ENCODE results near the gene OTUD4. TPM values are rescaled to one million over a fixed set of nuclear protein-coding genes. Genes with fewer than 3 reads are reported as not detected.
A peak's percentile ranks its signal among the peaks of the same experiment; 100 is the strongest.
"Not testable (repeated sequence)": the region's sequence is repeated elsewhere in the genome, so short reads cannot be mapped to it uniquely, and the experiment has no call there.

Gene OTUD4, protein sequence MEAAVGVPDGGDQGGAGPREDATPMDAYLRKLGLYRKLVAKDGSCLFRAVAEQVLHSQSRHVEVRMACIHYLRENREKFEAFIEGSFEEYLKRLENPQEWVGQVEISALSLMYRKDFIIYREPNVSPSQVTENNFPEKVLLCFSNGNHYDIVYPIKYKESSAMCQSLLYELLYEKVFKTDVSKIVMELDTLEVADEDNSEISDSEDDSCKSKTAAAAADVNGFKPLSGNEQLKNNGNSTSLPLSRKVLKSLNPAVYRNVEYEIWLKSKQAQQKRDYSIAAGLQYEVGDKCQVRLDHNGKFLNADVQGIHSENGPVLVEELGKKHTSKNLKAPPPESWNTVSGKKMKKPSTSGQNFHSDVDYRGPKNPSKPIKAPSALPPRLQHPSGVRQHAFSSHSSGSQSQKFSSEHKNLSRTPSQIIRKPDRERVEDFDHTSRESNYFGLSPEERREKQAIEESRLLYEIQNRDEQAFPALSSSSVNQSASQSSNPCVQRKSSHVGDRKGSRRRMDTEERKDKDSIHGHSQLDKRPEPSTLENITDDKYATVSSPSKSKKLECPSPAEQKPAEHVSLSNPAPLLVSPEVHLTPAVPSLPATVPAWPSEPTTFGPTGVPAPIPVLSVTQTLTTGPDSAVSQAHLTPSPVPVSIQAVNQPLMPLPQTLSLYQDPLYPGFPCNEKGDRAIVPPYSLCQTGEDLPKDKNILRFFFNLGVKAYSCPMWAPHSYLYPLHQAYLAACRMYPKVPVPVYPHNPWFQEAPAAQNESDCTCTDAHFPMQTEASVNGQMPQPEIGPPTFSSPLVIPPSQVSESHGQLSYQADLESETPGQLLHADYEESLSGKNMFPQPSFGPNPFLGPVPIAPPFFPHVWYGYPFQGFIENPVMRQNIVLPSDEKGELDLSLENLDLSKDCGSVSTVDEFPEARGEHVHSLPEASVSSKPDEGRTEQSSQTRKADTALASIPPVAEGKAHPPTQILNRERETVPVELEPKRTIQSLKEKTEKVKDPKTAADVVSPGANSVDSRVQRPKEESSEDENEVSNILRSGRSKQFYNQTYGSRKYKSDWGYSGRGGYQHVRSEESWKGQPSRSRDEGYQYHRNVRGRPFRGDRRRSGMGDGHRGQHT
- 10 to 100 TPM; 30.3 to 31.2 TPM for total RNA-seq
- long read RNA-seq, full-length matches to known transcripts, result 8 of 20 reads
- long read RNA-seq, partial matches to known transcripts, result 3 of 20 reads
- long read RNA-seq, other reads (novel, unspliced or antisense), result 9 of 20 reads

DNA sequence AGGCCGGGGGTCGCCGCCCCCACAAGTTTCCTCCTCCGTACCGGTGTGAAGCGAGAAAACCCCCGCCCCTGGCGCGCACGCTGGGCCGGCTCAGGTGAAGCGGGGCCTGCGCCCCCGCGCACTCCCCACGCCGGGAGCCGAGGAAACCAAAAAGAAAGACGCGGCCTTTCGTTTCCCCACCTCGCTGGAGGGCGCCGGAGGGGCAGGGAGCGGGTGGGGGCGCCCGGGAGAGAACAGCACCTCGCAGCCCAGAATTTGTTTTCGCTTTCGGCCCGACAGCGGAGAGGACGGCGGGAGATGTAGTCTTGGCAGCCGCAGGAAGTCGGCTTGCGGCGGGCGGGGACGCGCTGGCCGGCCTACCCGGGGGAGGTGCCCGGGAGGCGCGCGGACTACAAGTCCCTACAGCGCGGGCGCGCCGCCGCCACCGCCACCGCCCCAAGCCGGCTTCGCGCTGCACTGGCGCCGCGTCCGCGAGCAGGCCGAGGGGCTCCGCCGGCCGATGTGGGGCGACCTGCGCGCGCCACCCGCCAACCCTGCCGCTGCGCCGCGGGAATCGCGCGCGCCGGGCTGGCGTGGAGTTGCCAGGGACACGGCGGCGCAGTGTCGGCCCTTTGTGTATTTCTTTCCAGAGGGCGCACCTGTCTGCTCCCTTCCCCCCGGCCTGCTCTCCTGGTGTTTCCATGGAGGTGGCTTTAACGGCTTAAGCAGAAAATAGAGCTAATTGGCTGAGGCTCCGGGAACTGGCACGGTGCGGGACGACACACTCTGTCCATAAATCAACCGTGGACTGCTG is at the start of gene OTUD4:
Gene OTUD4 (minus strand): TSS at position 292 of the 793 bp plus-strand sequence. CDS start 616 bp downstream, outside the sequence.
- DNase-seq, result peak; percentile 95 to 96
- intact Hi-C loops (cut with DNase I, micrococcal nuclease), result no loop called here
- ATAC-seq, result peak; percentile 86

DNA sequence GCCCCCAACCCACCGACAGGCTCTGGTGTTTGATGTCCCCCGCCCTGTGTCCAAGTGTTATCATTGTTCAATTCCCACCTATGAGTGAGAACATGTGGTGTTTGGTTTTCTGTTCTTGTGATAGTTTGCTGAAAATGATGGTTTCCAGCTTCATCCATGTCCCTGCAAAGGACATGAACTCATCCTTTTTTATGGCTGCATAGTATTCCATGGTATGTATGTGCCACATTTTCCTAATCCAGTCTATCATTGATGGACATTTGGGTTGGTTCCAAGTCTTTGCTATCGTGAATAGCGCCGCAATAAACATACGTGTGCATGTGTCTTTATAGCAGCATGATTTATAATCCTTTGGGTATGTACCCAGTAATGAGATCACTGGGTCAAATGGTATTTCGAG is 42.8 kb upstream of the OTUD4 start:
- ATAC-seq; DNase-seq; intact Hi-C loops (cut with DNase I, micrococcal nuclease): not testable (repeated sequence)

DNA sequence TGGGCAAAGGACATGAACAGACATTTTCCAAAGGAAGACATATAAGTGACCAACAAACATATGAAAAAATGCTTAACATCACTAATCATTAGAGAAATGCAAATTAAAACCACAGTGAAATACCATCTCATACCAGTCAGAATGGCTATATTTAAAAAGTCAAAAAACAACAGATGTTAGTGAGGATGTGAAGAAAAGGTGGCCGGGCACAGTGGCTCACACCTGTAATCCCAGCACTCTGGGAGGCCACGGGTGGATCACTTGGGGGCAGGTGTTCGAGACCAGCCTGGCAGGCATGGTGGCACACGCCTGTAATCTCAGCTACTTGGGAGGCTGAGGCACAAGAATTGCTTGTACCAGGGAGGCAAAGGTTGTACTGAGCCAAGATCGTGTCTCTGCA is 41.1 kb upstream of the OTUD4 start:
- DNase-seq; intact Hi-C loops (cut with DNase I, micrococcal nuclease); ATAC-seq: not testable (repeated sequence)

DNA sequence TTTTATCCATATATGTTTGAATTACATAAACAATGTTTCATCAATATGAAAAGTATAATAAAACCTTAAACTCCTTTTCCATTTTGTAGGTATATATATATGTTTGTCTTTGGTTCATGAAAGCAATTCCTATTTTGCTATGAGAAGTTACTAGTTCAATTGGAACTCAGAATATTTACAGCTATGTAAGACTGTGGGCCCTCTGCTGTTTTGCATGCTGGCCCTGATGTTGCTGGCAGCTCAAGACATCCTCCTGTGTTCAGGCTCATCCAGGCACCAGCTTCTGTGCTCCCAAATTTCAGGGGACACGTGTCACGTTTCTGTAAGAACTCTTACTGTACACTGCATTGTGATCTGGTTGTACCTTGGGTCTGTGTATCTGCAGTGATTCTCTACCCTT is 38.7 kb upstream of the OTUD4 start:
- intact Hi-C loops (cut with DNase I, micrococcal nuclease), result no loop called here
- DNase-seq, result no peak
- ATAC-seq, result no peak

DNA sequence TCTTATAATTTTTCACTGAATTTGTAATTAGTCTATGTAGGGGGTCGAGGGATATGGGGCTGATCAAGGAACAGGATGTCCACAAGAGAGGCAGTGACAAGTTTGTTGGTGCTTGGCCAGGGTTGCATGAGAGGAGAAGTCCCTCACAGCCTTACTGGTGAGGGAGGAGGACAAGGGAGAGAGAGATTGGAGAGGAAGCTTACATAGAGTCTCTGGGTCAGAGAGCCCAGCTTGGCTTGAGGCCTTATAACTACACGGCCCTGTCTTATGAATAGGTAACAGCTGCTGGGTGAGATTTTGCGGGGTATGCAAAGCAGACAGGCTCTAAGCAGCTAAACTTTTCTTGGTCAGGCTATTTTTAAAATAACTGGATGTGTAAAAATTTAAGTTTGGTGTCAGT is 37.9 kb upstream of the OTUD4 start:
- ATAC-seq (no peak), DNase-seq (no peak)
- intact Hi-C loops (cut with DNase I, micrococcal nuclease), result no loop called here

DNA sequence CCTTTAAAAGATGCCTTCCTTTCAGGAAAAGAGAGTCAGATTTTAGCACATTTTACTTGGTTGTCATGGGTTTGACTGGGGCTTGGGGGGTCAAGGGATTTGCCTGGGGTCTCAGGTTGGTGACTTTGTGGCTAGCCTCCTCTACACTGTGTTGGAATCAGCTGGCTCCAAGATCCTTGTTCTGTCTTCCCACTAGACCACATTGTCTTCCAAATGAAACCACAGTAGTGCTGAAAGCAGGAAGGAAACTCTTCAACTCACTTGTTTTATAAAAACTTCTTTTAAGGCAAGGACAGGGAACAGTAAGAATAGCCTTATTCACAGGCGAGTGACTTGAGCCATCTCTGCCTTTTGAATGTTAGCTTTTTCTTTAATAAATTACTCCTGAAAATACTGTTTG is 37.0 kb upstream of the OTUD4 start:
- no peak for ATAC-seq
- no peak for DNase-seq
- intact Hi-C loops (cut with DNase I, micrococcal nuclease), result no loop called here

DNA sequence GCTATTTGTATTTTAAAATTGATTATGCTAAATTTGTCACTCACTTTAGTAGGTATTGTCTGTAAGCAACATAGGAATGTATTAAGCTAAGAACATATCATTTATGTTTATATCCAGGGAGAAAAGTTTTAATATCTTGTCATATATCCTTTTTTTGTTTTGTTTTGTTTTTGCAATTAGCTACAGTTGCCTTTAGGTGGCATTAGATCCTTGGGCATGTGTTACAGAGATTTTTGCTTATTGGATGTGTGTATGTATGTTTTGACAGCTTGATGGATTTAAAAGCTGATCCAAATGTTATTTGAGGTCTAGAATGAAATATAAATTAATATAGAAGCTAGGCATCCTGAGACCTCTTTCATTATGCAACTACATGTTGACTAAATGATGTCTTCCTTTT is 36.1 kb upstream of the OTUD4 start:
- DNase-seq, result no peak
- intact Hi-C loops (cut with DNase I, micrococcal nuclease), result no loop called here
- no peak for ATAC-seq

DNA sequence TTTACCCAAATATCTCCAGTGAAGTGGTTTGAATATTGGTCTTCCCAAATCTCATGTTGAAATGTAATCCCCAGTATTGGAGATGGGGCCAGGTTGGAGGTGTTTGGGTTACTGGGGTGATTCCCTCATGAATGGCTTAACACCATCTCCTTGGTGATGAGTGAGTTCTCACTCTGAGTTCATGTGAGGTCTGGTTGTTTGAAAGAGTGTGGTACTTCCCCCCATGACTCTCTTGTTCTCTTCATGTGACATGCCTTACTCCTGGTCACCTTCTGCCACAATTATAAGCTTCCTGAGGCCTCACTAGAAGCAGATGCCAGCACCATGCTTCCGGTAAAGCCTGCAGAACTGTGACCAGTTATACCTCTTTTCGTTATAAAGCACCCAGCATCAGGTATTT is 32.9 kb upstream of the OTUD4 start:
- intact Hi-C loops (cut with DNase I, micrococcal nuclease), result no loop called here
- no peak for DNase-seq
- no peak for ATAC-seq

DNA sequence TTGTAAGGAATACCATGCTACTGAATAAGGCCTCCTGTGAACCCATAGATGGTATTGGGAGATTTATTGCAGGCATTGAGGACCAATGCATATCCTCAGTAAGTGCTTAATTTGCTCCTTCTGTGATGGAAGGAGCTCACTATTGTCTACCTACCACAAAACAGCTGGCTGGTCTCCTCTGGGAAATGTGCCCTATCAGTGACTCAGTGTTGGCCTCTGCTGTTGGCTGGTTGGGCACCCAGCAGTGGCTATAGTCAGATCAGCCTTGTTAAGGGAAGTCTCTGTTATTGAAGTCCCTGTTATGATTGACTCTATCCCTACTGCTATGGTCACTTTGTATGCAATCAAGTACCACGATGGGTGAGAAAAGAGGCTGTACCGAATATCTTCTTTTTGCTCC is 27.5 kb upstream of the OTUD4 start:
- no peak for ATAC-seq
- DNase-seq, result no peak
- intact Hi-C loops (cut with DNase I, micrococcal nuclease), result no loop called here

DNA sequence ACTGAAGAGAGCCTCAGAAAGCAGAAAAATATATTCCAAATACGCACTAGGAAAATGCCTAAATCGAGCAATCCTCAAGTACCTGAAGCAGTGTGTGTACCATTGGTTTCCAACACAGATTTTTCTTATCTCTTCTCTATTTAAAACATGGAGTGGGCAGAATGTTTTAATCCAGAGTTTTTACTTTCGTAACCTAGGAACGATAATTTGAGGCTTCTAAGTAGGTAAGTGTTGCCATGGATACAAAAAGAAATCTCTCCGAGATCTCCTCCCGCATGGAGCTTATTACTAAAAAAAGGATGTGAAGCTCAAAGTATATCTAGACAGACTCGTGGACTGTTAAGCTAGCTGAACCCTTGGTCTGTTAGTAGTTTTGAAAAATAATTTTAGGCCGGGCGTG is 23.0 kb upstream of the OTUD4 start:
- no peak for ATAC-seq
- no peak for DNase-seq
- intact Hi-C loops (cut with DNase I, micrococcal nuclease), result no loop called here

DNA sequence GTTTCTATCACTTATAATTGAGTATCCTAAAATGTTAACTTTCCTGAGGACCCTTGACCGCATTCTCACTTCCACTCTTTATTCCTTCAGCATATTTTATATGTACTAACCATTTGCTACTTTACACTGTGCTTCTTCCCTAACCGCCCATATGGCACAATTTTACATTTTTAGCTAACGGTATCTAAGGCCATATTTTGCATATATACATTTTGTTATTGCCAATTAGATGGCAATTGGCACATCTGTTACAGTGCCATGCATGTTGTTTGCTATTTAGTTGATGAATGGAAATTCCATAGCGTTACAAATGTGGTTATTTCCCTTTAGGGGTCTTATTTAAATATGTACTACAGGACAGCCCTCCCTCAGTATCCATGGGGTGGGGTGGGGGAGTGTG is 20.0 kb upstream of the OTUD4 start:
- ATAC-seq (no peak), DNase-seq (no peak)
- intact Hi-C loops (cut with DNase I, micrococcal nuclease), result no loop called here

DNA sequence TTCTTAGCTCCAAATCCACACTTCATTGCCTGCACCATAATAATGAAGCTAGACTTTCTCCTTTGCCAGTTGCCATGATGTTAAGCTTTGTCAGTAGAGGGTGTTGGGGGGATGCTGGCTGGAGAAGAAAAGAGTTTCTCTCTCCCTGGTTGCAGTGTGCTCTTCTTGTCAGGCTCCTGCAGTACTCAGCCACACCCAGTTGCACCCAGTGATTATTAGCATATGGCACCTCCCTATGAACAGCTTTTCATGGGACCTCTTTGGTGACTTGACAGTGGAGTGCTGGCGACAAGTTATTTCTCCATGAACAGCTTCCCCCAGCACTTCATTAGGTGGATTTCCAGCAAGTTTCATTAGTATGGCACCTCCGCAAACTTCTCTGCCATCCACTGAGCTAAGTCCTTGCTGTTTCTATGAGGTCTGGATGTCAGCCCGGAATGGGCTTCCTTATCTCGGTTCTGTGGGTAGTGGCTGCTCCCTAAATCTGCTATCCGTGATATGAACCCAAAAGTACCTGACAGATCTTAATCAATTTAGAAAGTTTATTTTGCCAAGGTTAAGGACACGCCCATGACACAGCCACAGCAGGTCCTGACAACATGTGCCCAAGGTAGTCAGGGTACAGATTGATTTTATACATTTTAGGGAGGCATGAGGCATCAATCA is 18.8 kb upstream of the OTUD4 start:
- no peak for ATAC-seq
- intact Hi-C loops (cut with DNase I, micrococcal nuclease), result no loop called here
- no peak for DNase-seq

DNA sequence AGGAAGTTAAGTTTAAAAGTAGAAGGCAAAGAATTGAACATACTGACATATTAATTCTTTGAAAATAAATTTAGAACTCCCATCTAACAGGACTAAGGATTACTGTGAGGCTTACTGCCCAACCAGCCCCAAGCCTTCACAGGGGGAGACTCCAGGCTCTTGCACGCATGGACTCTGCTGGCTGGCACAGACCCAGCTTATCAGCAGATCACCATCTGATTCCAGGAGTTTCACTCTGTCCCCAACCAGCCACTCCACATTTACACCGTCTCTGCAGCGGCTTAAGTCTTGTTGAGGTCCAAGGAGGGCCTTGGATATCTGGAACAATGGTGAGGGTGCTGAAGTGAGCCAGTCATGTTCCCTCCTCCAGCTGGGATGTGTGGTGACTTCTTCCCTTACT is 16.4 kb upstream of the OTUD4 start:
- intact Hi-C loops (cut with DNase I, micrococcal nuclease), result no loop called here
- DNase-seq, result peak in 1 of 2 donors; percentile 22
- peak; percentile 63 for ATAC-seq

DNA sequence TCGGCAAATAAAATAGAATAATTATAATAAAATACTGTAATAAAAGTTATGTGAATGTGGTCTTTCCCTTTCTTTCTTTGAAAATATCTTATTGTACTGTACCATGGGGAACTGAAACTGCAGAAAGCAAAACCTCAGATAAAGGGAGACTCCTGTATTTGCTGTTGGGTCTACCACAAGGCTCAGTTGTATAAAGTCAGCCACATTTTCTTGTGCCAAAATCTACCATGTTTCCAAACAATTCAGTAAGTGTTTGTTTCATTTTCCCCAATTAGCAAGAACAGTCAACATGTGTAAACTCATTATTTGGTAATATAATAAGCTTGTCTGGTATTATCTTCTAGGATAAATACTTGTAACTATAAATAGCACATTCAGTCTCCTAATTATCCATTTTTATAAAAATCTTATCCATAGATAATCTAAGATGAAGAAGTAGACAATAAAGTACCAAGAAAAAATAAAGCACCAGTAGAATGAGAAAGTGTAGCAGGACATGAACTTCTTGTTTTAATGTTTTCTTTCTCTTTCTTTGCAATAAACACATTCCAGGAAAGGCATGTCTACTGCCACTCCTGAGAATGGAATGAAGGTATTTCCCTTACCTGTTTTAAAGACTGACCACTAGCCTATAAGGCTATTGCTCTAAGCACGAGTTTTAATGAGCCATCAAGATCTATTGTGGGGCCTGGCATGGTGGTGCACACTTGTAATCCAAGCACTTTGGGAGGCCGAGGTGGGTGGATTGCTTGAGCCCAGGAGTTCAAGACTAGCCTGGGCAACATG is 15.0 kb upstream of the OTUD4 start:
- ATAC-seq (peak; percentile 37), DNase-seq (no peak)
- intact Hi-C loops (cut with DNase I, micrococcal nuclease), result no loop called here

DNA sequence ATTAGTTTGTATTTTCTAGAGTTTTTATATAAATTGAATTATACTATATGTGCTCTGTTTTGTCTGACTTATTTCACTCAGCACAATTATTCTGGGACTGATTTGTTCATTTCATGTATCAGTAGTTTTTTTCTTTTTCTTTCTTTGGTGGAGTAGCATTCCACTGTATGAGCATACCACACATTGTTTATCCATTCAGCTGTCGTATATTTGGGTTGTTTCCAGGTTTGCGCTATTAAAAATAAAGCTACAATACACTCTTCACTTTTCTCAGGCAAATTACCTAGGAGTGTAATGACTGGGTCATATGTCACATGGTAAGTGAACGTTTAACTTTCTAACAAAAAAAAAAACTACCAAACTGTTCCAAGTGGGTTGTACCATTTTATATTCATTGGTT is 9.6 kb upstream of the OTUD4 start:
- no peak for DNase-seq
- ATAC-seq, result no peak
- intact Hi-C loops (cut with DNase I, micrococcal nuclease), result no loop called here

DNA sequence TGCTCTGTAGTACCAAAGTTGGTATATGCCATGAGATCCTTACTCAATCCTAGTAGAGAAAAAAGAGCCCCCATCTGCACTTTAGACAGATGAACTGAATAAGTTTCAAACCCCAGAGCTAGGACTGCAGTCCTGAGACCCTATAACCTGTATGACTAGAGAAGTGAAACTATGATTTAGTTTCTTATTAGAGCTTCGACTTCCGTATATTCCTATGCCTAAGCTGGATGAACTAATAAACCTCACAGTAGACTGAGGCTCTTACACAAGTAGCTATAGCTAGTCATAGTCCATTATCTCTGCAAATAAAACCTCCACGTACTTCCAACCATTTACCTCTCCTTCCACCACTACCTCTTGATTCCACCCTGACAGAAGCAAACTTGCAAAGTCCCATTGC is 6.3 kb upstream of the OTUD4 start:
- no peak for DNase-seq
- intact Hi-C loops (cut with DNase I, micrococcal nuclease), result no loop called here
- no peak for ATAC-seq

DNA sequence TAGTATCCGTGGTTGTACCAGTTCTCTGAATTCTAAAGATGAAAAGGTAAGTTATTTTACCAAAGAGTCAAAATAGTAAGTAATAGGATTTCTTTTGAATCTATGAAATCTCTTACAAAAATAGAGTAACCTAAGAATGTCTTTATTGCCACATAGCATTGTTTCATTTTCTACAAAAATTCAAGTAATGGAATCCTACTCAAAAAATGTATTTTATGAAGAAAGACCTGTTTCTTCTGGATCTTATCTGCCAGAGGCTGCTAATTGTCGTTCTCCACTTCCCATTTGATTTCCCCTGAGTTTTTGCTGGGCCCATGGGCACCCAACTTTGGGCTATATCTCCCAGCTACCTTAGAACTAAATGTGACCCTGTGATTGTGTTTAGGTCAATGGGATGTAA is 3.2 kb upstream of the OTUD4 start:
- ATAC-seq (no peak), DNase-seq (no peak)
- intact Hi-C loops (cut with DNase I, micrococcal nuclease), result no loop called here
